Peyer's patch (tissue), 4 donors: ENCODE data around the gene CERS4.
"Not testable (repeated sequence)": the region's sequence is repeated elsewhere in the genome, so short reads cannot be mapped to it uniquely, and the experiment has no call there.

Source experiments
- POLR2A ChIP-seq, 2 donors: fragments of 450-650 bp; IDR thresholded peaks; one replicate each; pipeline ENCODE4 v1.5.1; 2017; ENCODE audit warnings: antibody characterized with exemption in 2 of 2, mild to moderate bottlenecking in 2 of 2, moderate library complexity in 2 of 2
- TF ChIP-seq, protein P1 (sequence below), 6 experiments: fragments of 450-650 bp in 4 of 6; fragments of 200-600 bp in 2 of 6; sonication (generic) in 1 of 6; IDR thresholded peaks; one replicate each; pipeline ENCODE4 v1.5.1; 2017 to 2019; ENCODE audit warnings: antibody characterized with exemption in 6 of 6, mild to moderate bottlenecking in 3 of 6, moderate library complexity in 1 of 6

DNA sequence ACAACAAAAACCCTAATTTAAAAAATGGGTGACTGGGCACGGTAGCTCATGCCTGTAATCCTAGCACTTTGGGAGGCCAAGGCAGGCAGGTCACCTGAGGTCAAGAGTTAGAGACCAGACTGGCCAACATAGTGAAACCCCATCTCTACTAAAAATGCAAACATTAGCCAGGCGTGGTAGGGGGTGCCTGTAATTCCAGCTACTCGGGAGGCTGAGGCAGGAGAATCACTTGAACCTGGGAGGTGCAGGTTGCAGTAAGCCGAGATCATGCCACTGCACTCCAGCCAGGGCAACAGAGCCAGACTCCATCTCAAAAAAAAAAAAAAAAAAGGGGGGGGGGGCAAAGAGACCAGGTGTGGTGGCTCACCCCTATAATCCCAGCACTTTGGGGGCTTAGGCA is 55.1 kb downstream of the CERS4 start:
- TF ChIP-seq, protein P1, sequence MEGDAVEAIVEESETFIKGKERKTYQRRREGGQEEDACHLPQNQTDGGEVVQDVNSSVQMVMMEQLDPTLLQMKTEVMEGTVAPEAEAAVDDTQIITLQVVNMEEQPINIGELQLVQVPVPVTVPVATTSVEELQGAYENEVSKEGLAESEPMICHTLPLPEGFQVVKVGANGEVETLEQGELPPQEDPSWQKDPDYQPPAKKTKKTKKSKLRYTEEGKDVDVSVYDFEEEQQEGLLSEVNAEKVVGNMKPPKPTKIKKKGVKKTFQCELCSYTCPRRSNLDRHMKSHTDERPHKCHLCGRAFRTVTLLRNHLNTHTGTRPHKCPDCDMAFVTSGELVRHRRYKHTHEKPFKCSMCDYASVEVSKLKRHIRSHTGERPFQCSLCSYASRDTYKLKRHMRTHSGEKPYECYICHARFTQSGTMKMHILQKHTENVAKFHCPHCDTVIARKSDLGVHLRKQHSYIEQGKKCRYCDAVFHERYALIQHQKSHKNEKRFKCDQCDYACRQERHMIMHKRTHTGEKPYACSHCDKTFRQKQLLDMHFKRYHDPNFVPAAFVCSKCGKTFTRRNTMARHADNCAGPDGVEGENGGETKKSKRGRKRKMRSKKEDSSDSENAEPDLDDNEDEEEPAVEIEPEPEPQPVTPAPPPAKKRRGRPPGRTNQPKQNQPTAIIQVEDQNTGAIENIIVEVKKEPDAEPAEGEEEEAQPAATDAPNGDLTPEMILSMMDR (IDR thresholded peaks at IDR 0.05): not testable (repeated sequence)
- TF ChIP-seq POLR2A (IDR thresholded peaks at IDR 0.05): not testable (repeated sequence)
